SW480 (cell line): ENCODE data around the gene RNASET2.

Experiments
- DNase-seq: peaks from one replicate; pipeline ENCODE4 v3.0.0-alpha.2; 2016; ENCODE audit warnings: low spot score

The RNASET2 gene, protein sequence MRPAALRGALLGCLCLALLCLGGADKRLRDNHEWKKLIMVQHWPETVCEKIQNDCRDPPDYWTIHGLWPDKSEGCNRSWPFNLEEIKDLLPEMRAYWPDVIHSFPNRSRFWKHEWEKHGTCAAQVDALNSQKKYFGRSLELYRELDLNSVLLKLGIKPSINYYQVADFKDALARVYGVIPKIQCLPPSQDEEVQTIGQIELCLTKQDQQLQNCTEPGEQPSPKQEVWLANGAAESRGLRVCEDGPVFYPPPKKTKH

DNA sequence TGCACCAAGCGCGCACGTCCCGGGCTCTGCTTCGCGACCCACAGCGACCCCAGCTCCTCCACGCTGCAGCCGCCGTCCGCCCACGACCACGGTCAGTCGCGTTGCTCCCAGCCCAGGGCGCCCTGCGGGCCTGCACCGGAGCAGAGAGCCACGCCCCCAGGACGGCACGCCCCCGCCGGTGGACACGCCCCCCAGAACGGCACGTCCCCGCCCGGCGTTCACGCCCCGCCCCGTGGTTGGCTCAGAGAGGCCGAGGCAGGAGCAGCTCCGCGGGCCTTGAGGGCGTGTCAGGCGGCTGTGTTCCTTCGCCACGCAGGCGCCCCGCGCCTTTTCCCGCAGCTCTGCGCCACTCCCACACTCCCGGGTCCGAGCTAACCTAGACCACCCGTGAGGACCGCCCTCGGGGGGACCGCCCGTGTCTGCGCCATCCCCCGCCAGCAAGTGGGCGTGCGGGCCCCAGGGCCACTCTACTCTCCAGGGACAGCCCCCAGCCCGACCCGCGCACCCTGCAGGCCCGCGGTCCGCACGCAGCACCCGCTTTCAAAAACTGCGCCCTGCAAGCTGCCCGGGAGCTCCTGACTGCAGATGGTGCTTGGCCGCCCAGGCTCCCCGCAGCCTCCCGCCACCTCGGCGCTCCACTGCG is at the start of gene RNASET2:
RNASET2 (minus strand) TSS at position 107 of the 643 bp plus-strand sequence. CDS start 368 bp downstream, outside the sequence.
- DNase-seq = peak; percentile 83

DNA sequence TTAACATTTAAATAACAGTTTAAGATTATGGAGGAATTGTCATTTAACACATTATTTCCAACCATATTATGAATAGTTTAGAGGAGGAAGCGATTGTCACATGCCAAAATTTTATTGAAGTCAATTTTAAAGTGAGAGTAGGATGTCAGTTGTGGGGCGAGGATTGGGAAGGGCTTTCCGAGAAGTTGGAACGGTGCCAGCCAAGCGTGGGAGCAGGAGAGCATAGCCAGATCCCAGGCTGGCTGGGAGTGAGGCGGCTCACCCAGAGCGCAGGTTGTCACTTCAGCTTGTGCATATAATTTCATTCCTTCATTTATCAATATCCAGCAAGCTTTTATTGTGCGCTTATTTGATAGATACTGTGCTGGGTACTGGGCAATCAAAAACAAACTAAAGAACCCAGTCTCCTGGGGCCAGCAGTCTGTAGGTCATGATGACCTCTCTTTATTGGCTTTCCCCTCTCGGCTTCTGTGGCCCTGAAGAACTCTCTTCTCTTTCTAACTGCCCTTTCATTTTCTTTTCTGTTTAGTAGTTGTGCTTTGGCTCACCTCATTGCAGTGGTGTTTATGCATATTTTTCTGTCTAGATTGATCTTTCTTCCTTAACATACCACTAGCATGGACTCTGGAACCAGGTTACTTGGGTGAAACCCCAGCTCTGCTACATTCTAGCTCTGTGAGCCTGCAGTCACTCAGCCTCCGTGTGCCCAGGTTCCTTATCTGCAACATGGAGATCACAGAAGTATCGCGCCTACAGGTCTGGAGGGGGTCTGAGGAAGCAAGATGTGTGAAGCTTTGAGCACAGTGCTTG is 49.2 kb upstream of the RNASET2 start:
- no peak for DNase-seq

- DNase-seq = no peak
Observed at GRCh38 chr6:167000759-167001158, 44.4 kb upstream of the RNASET2 start.

- DNase-seq = no peak
Observed at GRCh38 chr6:166999884-167000253, 43.5 kb upstream of the RNASET2 start.

DNA sequence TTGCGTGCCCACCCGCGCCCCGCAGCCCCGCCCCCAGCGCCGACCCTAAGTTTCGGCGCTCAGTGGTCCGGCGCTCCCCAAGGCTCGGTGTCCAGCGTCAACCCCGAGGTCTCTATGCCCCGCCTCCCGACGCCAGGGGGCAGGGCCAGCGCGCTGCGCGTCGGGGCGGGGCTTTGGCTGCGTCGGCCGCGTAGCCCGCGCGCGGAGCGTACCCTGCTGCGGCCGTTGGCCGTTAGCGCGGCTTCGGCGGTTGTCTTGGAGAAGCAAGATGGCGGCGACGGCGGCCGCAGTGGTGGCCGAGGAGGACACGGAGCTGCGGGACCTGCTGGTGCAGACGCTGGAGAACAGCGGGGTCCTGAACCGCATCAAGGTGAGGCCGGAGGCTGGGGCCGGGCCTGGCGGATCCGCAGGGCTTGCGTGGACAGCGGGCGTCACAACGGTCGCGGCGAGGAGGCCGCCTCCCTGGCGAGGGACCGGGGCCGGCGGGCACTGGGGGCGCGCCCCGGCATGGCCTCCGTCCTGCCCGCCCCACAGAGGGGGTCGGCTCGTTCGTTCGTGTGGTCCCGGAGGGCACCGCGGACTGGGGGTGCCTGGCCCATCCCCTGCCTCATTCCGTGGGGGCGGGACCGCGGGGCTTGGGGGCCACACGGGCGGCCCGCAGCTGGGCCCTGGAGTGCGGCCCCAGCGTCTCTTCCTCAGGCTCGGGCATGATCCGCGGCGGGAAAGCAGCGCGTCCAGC is 43.0 kb upstream of the RNASET2 start, which contains the start of gene CEP43:
CEP43 (plus strand) TSS at position 253 of the 739 bp plus-strand sequence; CDS start at position 269, 16 bp downstream.
- peak; percentile 5 for DNase-seq

- peak; percentile 86 for DNase-seq
Observed at GRCh38 chr6:166998256-166999144, 42.1 kb upstream of the RNASET2 start.

- DNase-seq = peak; percentile 82
Observed at GRCh38 chr6:166997768-166998255, 41.5 kb upstream of the RNASET2 start.

GRCh38 chr6:166997348-166997747 is 41.0 kb upstream of the RNASET2 start:
- no peak for DNase-seq

GRCh38 chr6:166996406-166996805 is 40.1 kb upstream of the RNASET2 start:
- no peak for DNase-seq

DNA sequence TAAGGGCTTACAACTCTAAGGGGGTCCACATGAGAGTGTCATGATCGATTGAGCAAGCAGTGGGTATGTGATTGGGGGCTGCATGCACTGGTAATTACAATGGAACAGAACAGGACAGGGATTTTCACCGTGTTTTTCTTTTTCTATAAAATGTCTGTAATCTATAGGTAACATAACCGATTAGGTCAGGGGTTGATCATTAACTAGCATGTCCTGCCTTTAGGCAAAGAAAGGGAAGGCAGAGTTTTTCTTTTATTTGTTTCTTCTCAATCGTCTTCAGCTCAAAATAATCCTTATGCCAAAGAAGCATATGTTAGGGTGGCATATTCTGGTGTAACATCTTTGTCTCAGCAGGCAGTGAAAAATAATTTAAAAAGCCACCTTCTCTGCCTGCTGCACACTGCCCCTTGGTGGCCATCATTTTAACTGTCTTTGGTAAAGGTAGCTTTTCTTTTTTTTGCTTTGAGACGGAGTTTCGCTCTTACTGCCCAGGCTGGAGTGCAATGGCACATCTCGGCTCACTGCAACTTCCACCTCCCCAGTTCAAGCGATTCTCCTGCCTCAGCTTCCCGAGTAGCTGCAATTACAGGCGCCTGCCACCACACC is 33.2 kb upstream of the RNASET2 start:
- peak; percentile 8 for DNase-seq

DNA sequence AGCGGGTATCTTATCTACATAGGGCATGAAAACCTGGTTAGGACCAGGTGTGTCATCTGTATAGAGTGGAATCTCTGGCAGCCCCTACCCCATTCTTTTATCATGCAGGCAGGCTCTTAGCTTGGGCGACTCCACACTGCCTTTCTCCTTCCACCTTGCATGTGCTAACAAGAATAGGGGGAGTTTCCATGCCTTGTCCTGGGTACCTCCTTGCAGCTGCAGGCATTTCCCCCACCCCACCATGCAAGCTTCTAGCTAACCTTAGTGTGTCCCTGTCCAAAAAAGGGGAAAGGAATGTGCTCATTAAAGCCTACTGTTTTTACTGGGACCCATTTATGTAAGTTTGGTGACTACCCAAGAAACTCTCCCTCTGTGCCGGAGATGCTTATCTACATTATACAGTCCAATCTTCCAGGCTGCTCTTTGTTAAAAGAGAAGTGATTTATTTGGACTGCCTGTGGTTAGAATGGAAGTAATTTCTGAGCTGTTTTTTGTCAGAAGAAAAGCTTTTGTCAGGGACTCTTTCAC is 32.4 kb upstream of the RNASET2 start:
- no peak for DNase-seq

- no peak for DNase-seq
Observed at GRCh38 chr6:166987930-166988329, 31.6 kb upstream of the RNASET2 start.

GRCh38 chr6:166987448-166987847 is 31.1 kb upstream of the RNASET2 start:
- no peak for DNase-seq

- no peak for DNase-seq
Observed at GRCh38 chr6:166980738-166981137, 24.4 kb upstream of the RNASET2 start.

GRCh38 chr6:166977621-166978525 is 21.5 kb upstream of the RNASET2 start:
- DNase-seq = no peak

DNA sequence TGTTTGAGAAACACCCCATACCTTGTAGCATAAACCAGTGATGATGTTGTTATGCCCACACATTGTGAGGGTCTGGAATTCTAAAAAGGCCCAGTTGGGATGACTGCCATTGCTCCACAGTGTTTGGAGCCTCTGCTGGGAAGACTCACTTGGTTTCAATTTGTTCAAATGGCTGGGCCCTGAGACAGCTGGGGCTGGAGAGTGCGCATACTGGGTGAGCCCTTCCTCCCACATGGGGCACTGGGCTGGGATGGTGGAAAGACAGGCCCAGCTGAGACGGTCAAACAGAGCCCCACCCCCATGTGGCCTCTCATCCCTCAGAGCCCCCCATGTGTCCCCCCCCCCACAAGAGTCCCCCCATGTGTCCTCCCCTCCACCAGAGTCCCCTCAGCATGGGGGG is 20.3 kb upstream of the RNASET2 start:
- DNase-seq = no peak

DNA sequence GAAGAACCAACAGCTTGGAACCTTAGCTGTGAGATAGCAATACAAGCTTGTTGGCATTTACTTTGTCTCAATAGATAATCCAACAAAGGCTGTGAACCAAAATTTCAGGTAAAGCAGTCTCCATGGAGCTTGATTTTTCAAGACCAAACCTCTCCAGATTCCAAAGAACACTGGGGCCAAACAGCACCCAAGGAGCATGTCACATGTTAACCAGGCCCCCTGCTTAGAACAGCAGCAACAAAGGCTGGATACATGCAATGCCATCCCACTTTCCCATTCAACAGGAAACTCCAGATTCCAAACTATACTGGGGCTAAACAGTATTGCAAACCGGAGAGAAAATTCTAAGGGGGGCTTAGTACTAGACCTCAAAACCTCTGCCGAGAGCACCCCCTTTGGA is 15.8 kb upstream of the RNASET2 start:
- no peak for DNase-seq

DNA sequence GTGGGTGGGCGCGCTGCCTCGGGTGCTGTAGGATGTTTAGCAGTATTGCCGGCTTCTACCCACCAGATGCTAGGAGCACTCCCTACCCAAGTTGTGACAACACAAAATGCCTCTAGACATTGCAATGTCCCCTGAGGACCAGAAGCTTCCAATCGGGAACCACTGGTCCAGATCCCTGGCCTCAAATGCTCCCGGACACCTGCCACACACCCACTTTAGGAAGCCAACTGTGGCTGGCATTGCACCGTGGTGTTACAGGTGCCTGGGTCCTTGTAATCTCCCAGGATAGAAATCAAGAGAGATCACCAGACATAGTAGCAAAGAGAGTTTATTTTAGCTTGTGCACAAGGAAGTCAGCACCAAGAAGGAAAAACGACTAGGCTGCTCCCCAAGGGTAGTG is 14.9 kb upstream of the RNASET2 start:
- no peak for DNase-seq

- no peak for DNase-seq
Observed at GRCh38 chr6:166970776-166971175, 14.4 kb upstream of the RNASET2 start.
